Fibroblast of skin of left quadriceps (primary cell): Measurements from ENCODE around the gene HNRNPA1.
A peak's percentile ranks its signal among the peaks of the same experiment; 100 is the strongest.
"Not testable (repeated sequence)": the region's sequence is repeated elsewhere in the genome, so short reads cannot be mapped to it uniquely, and the experiment has no call there.

Source experiments
- DNase-seq, 2 experiments: peaks; one replicate each; pipeline ENCODE4 v3.0.0-alpha.2; 2013; ENCODE audit warnings: low read depth in 2 of 2

Gene HNRNPA1

DNA sequence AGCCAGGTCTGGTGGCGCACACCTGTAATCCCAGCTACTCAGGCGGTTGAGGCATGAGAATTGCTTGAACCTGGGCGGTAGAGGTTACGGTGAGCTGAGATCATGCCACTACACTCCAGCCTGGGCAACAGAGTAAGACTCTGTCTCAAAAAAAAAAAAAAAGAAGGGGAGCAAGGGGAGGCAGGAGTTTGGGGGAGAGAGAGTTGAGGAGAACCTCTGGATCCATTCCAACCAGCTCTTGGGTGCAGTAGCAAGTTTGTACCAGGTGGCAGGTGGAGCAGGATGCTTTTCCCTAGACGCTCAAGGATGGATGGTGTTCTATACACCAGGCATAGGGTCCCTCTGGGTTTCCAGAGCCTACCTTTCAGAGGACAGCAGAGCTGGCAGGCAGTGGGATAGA is 18.4 kb downstream of the HNRNPA1 start:
- DNase-seq, result no peak

DNA sequence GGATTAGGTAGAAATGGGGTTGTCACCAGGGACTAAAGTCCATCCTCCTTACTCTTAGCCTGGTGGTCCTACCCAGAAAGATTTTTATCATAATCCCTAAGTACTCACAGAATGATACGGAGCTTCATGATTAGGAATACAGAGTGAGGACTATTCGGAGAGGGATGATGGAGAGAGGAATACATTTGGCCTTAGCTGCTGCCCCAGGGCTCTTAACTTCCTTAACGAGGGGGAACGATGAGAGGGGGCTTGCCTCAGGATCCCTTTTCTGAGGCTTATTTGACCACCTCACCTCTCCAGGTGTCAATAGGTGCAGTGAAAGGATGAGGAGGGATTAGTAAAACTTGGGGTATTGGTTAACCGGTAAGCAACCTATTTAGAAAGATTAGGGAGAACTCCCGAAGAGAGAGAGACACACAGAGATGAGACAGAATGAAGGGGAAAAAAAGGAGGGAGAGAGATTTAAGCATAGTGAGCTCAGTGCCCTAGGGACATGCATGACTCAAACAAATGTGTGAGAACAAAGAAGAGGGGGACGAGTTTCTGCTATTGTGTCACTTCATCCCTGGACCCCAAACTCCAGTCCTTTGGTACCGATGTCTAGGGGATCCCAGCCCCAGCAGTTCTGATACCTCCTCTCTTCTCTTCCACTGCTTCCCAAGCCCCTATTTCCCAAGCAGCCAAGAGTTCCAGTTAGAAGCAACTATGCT is 19.1 kb downstream of the HNRNPA1 start:
- DNase-seq, result no peak

DNA sequence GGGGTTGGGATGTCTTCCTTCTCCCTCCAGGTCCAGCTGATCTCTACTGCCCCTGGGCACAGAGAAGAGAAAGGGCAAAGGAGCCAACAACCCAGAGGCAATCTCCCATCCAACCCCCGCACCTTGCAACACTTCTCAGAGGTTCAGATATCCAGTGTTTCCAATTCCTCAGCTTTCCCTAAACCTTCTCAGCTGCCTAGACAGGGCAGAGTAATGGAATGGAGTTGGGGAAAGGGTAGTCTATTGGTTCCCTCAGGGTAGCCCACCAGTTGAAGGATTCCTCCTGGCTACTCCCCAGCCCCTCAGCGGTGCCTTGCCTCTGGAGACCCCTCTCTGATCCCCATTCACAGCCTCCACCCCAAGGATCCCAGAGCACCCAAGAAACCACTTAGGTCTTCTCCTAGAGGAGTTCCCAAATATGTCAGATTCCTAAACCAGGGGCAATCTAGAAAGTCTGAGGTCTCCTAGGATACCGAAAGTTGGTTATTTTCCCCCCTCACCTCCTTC is 19.8 kb downstream of the HNRNPA1 start:
- DNase-seq, result no peak

DNA sequence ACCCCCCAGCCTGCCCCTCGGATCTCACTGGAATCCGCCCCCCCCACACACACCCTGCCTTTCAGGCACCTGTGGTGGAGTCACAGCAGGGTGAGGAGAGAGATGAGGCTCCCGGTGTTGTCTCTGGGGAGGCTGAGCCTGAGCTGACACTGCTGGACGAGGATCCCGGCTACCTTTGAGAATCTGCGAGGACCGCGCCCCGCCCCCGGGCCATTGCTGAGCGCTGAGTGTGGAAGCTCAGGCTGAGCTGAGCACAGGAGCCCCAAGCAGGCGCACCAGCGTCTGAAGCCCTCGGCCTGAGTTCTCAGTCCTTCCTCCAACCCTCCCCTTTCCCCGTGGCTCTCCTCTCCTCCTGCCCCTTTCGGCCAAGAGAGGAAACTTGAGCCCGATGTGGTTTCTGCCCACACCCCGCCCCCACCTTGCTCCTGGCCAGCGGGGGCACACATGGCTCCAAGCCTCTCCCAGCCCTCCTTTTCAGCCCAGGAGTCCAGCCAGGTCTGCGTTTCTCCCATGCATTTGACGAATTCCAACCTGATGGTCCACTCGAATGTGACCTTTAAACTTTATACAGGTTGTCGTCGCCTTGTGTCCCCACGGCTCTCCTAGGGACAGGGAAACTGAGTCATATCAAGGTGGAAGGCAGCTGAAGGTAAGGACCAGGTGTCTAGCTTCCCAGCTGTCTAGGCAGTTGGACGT is 20.4 kb downstream of the HNRNPA1 start, which contains the start of gene NFE2:
Gene NFE2 (minus strand): TSS at position 284 of the 696 bp plus-strand sequence. CDS start 5,767 bp downstream, outside the sequence.
- DNase-seq, result no peak

DNA sequence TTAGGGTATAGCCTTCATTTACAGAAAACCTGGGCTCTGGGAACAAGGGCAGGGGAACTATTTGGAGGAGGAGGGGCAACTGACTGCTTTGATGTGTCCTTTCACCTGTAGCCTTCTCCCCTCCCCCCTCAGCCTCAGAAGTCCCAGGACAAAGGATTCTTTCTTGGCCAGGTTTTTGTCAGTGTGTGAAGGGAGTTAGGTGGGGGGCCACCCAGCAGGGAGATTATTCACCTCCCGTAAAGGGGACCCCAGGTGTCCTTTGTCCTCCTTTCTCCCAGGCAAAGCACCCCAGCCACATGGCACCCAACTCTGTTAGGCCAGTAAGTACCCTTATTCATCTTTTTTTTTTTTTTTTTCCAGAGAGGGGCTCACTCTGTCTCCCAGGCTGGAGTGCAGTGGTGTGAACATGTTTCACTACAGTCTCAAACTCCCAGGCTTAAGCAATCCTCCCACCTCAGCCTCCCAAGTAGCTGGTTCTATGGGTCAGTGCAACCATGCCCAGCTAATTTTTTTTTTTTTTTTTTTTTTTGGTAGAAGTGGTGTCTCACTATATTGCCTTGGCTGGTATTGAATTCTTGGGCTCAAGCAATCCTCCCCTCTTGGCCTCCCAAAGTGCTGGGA is 21.0 kb downstream of the HNRNPA1 start:
- DNase-seq, result no peak

DNA sequence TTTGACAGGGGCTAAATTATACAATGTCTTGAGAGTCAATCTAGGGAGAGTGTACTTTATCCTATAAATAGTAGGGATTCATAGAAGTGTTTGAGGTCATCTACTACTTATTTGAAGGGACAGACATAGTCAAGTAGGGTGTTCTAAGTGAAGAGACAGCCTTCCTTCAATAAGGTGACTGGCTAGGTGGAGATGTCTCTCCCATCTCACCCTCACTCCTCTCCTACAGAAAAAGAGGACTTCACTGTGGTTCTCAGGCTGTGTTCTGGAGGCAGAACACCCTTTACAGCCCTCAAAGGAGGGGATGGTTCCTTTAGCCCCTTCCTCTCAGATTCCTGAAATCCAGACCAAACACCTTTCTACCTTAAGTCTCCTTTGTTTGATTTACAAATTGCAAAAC is 23.1 kb downstream of the HNRNPA1 start:
- no peak for DNase-seq

DNA sequence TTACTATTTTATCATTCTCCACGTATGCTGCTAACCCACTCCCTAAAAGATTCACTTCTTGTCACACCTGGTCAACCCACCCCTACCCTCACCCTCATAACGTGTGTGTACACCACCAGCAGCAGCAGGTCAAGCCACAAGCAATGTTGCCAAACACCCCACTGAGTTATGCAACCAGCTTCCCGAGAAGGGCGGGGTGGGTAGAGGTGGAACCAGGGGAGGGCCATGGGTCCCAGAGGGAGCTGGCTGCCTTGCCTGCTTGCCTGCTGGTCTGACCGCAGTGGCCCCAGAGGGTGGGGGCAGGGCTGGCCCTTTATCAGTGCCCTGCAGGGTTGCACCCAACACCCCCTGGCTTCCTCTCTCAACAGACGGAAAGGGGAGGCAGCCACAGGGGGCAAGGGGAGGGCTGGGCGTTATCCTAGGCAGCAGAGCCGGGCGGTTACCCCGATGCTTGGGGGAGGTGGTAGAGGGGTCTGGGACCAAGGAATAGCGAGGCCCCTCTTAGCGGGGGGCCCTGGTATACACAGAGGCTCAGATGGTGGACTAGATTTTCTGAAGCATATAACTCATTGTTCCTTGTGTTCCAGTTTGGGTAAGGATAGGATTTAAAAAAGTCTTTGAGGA is 23.8 kb downstream of the HNRNPA1 start:
- no peak for DNase-seq

DNA sequence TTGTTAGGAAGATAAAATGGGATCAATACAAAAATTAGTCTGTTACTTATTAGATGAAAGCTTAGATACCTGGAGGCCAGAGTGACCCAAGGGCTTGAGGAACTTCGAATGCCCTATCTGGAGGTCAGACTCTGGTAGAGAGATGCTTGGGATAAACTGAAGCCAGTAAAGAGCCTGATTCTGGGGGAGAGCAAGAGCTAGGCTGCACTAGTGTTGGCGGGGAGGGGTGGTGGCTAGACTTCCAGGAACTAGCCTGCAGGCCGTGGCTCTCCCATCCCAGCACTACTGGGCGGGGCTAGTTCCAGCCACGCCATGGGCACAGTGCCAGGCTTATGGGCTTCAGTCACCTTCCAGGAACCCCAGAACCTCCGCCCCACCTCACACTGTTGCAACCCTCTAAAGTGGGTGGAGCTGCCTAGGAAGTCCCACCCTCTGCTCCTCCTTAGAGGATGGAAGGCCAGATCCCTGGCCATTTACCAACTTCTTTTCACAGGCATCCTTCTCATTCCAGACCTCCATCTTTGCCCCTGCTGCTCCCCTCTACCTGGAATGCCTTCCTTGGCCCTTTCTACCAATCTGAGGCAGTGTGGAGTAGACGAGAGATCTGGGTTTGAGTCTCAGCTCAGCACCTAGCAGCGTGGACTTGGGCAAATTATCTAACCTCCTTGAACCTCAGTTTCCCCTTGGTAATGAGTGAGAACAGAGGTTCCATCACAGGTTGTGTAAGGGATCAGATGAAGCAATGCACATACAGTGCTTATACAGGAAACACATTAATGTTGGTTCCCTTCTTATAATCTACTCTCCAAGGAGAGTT is 26.6 kb downstream of the HNRNPA1 start:
- no peak for DNase-seq

DNA sequence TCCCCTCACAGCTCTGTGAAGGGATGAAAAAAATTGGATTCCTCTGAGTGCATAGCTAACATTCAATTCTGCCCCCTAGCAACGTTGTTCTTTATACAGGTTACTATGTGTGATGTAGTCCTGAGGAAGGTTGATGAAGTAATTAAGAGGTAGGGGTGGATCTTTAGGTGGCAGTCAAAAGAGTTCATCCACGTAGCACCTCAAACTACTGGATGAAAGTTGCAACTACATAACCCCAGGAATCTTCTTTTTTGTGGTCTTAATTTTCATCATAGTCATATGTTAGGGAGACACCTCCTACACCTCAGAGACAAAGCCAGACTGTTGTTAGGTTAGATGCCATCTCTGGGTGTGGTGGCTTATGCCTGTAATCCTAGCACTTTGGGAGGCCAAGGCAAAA is 30.5 kb downstream of the HNRNPA1 start:
- no peak for DNase-seq

DNA sequence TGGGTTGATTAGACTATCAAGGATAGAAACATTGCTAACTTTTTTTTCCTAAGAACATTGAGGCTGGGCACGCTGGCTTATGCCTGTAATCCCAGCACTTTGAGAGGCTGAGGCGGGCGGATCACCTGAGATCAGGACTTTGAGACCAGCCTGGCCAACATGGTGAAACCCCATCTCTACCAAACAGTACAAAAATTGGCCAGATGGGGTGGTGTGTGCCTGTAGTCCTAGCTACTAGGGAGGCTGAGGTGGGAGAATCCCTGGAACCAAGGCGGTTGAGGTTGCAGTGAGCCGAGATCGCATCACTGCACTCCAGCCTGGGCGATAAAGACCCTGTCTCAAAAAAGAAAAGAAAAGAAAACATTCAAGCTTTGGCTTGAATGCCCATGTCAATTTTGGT is 31.8 kb downstream of the HNRNPA1 start:
- not testable (repeated sequence) for DNase-seq

DNA sequence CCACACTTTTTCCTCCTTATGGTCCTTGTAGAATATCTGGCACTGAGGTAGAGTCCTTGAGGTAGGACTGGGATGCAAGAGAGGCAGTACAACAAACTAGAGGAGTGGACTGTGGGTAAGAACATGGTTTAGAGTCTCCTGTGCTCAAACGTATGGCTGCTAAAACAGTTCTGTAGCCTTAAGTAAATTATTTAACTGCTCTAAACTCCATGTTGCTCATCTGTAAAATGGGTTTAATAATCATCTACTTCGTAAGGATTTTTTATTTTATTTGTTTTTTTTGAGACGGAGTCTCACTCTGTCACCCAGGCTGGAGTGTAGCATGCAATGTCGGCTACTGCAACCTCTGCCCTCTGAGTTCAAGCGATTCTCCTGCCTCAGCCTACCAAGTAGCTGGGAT is 40.8 kb downstream of the HNRNPA1 start:
- no peak for DNase-seq

DNA sequence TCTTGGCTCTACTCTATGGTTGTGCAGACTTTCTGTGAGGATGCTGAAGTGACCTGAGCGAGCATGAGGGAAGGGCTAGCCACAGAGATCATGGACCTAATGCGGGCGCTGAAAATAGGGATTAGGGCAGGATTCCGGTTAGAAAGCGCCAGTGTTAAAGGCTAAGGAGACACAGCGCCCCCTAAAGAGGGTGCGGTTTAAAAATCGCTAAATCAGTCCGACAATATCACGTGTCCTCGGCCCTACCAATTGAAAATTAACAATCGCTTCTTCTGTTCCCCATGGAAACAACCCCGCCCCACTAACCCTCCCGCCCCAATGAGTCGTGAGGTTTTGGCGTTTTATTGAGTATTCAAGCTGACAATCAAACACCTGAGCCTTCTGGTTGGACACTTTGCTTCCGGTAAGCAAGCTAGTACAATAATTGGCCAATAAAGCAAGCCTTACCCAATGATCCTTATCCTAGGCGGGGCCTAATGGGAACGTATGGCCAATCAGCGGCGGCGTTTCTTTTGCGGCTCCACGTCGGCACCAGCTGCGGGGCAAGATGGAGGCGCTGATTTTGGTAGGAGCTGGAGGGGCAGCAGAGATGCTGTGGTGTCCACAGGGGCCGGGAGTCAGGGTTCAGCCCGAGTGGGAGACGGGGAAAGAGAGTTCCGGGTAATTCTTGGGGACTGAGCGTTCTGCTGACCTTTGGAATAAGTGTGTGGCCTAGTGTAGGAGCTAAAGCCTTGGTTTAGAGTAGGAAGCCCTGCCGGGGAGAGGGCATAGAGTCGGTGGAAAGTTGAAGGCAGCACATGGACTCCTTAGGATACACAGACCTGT is 44.3 kb downstream of the HNRNPA1 start, which contains the start of gene COPZ1:
Gene COPZ1 (plus strand): TSS at position 515 of the 825 bp plus-strand sequence. CDS start 33 bp downstream, at position 548.
- DNase-seq, result peak; percentile 100

DNA sequence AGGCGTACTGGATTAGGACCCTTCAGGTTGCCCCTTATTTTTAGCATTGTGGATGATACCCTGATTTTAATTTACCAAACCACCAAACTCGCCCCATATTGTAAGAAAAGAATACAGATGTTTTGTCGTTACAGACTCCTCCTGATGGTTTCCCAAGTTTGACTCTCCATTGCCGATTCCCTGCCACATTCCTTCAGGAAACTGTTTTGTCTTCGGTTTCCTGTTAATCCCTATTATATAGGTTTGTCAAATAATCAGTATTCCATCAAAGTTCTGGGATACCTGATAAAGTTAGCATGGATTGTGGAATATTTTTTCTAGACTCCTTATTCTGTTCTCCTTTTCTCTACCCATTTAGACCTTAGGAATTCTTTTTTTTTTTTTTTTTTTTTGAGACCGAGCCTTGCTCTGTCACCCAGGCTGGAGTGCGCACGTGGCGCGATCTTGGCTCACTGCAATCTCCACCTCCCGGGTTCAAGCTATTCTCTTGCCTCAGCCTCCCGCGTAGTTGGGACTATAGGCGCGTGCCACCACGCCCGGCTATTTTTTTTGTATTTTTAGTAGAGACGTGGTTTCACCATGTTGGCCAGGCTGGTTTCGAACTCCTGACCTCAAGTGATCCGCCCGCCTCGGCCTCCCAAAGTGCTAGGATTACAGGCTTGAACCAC is 45.0 kb downstream of the HNRNPA1 start:
- DNase-seq, result not testable (repeated sequence)

DNA sequence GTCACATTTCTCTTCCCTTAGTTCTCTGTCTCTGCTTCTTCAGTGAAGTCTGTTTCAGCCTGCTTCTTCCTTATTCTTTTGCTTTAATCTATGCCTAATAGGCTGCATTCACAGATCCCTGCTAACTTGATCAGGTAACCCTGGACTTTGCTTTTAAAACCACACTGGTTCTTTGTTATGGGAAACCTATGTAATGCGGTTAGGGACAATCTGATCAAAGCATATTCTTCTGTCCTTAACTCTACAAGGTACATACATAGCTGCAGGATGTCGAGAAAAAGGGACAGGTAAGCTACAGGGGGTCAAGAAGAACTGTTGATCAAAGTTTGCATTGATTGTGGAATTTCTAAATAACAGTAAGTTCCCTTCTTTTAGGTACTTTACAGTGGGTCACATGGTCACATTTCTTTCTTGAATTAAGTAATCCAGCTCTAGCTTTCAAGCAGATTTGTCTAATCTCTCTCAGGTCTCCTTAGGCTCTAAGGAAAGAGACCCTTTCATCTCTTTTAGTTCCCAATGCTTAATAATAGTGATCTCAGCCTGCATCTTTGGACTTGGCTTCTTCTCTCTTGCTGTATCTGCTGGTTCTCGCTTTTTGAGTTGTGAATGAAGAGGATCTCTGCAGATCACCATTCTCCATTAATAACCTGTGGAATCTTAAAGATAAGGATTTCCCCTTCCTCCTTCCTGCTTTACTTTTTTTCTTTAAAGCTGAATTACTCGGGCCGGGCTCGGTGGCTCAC is 48.2 kb downstream of the HNRNPA1 start:
- DNase-seq, result no peak

DNA sequence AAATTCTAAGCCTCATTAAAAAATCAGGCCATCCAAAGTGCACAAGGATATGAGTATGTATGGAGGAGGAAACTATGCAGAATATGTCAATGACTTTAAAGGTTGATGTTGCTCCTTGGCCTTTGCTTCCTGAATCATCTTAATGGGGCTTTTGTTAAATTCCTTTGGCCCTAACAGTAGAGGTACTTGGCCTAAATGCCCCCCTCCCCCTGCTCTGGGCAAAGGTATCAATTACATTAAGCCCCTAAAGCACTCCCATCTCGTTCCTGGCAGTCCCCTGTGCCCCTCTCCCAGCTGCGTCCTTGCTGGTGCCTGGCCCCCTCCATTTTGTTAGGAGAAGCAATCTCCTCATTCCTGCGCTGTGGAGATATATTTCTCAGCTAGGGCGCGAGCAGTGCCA is 49.2 kb downstream of the HNRNPA1 start:
- no peak for DNase-seq

DNA sequence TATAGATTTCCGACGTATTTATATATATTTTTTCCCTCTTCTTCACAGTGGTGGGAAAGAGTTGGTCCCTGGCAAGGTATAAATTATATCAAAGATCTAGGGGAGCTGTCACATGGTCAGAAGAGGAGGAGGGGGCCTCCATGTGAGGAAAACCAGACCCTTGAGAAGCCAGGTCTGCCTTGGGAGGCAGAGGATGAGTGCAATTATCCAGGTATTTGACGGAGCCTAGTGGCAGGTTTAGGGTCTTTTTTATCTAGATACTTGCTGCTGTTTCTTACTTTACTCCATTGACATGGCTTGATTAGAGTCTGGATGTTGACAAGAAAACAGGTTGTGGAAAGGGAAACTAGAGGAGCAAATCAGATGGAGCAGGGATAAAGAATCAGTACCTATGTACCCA is 49.9 kb downstream of the HNRNPA1 start:
- DNase-seq, result no peak

DNA sequence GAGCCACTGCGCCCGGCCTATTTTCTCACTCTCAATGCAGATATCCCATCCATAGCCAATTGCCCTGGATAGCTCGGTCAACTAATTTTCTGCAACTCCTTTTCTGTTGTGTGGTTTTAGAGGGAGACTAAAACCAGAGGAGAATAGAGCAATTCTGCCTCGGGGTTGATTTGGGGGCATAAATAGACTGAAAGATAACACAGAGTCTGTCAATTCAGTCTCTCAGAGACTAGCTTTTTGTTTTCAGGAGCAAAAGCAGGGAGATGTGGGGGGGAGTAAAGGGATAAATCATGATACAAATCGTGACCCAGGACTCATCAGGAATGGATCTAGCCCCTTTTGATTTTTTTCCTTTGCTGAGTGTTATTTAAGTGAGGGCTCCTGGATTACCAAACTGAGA is 50.9 kb downstream of the HNRNPA1 start:
- no peak for DNase-seq

DNA sequence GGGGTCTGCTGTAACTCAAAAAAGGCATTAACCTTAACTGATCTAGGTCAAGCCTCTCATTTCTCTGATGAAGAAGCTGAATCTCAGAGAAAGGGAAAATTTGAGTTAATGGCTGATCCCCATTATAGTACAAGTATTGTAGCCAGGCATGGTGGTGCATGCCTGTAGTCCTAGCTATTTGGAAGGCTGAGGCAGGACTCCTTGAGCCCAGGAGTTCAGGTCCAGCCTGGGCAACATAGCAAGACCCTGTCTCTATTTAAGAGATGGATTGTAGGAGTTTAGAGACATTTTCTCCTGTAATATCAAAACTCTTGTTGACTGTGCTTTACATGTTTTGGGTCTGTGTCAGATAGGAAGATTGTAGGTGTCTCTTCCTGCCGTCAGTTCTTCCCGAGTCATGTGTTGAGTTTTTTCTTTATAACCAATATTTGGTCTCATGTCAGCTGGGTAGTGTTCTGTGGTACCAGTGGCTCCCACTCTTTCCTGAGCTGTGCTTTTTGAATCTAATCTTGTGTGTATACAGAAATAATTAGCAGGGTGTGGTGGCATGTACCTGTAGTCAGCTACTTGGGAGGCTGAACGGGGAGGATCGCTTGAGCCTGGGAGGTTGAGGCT is 53.0 kb downstream of the HNRNPA1 start:
- no peak for DNase-seq
